OCI-LY1 (cell line): ENCODE results near the gene SLC25A29.

Experiments used
- H2AFZ ChIP-seq: fragments of 200-600 bp; sonication (generic), shearing (Covaris generic); 2 replicates; pipeline ENCODE4 v1.6.0; 2014; ENCODE audit warnings: antibody characterized with exemption, mild to moderate bottlenecking, low read length
- H3F3A ChIP-seq: fragments of 200-600 bp; sonication (generic), shearing (Covaris generic); 2 replicates; pipeline ENCODE4 v1.6.0; 2014; ENCODE audit warnings: mild to moderate bottlenecking, antibody characterized with exemption, low read length, moderate library complexity; ENCODE audit not compliant: insufficient read depth
- H3K27ac ChIP-seq: fragments of 200-600 bp; sonication (generic); 2 replicates; pipeline ENCODE4 v1.5.1; 2014; ENCODE audit warnings: low read length, mixed run types, mild to moderate bottlenecking, low read depth; ENCODE audit not compliant: poor library complexity, severe bottlenecking
- H3K27me3 ChIP-seq: fragments of 200-600 bp; sonication (generic); 2 replicates; pipeline ENCODE4 v1.6.0; 2014; ENCODE audit warnings: antibody characterized with exemption, mild to moderate bottlenecking, low read length, moderate library complexity; ENCODE audit not compliant: insufficient read depth
- H3K36me3 ChIP-seq: fragments of 200-600 bp; sonication (generic); 2 replicates; pipeline ENCODE4 v1.6.1; 2014; ENCODE audit warnings: mild to moderate bottlenecking, antibody characterized with exemption, low read length, moderate library complexity, mixed read lengths; ENCODE audit not compliant: insufficient read depth
- H3K4me1 ChIP-seq: fragments of 200-600 bp; sonication (generic); 2 replicates; pipeline ENCODE4 v1.5.1; 2014; ENCODE audit warnings: mild to moderate bottlenecking, low read length, moderate library complexity; ENCODE audit not compliant: insufficient read depth, severe bottlenecking
- H3K4me2 ChIP-seq: fragments of 200-600 bp; sonication (generic), shearing (Covaris generic); 2 replicates; pipeline ENCODE4 v1.6.1; 2014; ENCODE audit warnings: low read length
- H3K4me3 ChIP-seq: fragments of 200-600 bp; sonication (generic); 2 replicates; pipeline ENCODE4 v1.5.1; 2014; ENCODE audit warnings: low read length, low read depth, mild to moderate bottlenecking, mixed read lengths; ENCODE audit not compliant: poor library complexity, severe bottlenecking
- H3K79me2 ChIP-seq: fragments of 200-600 bp; shearing (Covaris generic); 2 replicates; pipeline ENCODE4 v1.6.1; 2016; ENCODE audit warnings: mixed run types, low read length, mixed read lengths; ENCODE audit not compliant: insufficient read depth
- H3K9ac ChIP-seq: fragments of 200-600 bp; sonication (generic), shearing (Covaris generic); 2 replicates; pipeline ENCODE4 v1.6.1; 2014; ENCODE audit warnings: mild to moderate bottlenecking, low read length, mixed read lengths
- H3K9me2 ChIP-seq: fragments of 200-600 bp; sonication (generic), shearing (Covaris generic); 2 replicates; pipeline ENCODE4 v1.6.1; 2014; ENCODE audit warnings: low read depth, mild to moderate bottlenecking, low read length, mixed read lengths
- H3K9me3 ChIP-seq: fragments of 200-600 bp; shearing (Covaris generic); 2 replicates; pipeline ENCODE4 v1.6.1; 2014; ENCODE audit warnings: low read length, mixed read lengths
- H4K20me1 ChIP-seq: fragments of 200-600 bp; sonication (generic), shearing (Covaris generic); 2 replicates; pipeline ENCODE4 v1.6.0; 2016; ENCODE audit warnings: mild to moderate bottlenecking, low read length; ENCODE audit not compliant: insufficient read depth
- CTCF ChIP-seq: fragments of 200-600 bp; sonication (generic), shearing (Covaris generic); IDR thresholded peaks from 2 replicates; pipeline ENCODE4 v1.5.1; 2017; ENCODE audit warnings: mild to moderate bottlenecking, antibody characterized with exemption, low read length, moderate library complexity, mixed read lengths
- EZH2 ChIP-seq: fragments of 200-600 bp; sonication (generic), shearing (Covaris generic); IDR thresholded peaks from 2 replicates; pipeline ENCODE4 v1.8.0; 2017; ENCODE audit warnings: borderline replicate concordance, mixed run types, mild to moderate bottlenecking, antibody characterized with exemption, low read length, moderate library complexity, mixed read lengths

The SLC25A29 gene

GRCh38 chr14:100294213-100294962 lies 11.9 kb downstream of the SLC25A29 start:
- Histone ChIP-seq H3F3A (no peaks in the 10 kb centered on the region), H3K27ac (no peak overlapping the region), H3K79me2 (no peaks in the 10 kb centered on the region), H3K4me3 (no peak overlapping the region), H3K9me3 (no peaks in the 10 kb centered on the region), H3K9me2 (no peaks in the 10 kb centered on the region), H3K9ac (no peak overlapping the region), H2AFZ (no peak overlapping the region), H3K4me1 (peaks cover 14% of the 10 kb centered on the region), H3K36me3 (no peaks in the 10 kb centered on the region), H4K20me1 (no peaks in the 10 kb centered on the region), H3K4me2 (no peak overlapping the region), H3K27me3 (peaks cover 3% of the 10 kb centered on the region; the same call in 1 of the 2 replicates)
- TF ChIP-seq EZH2 (no peak), CTCF (no peak)

GRCh38 chr14:100293497-100294212 lies 12.6 kb downstream of the SLC25A29 start:
- Histone ChIP-seq H3K9me2 (no peaks in the 10 kb centered on the region), H3K27me3 (no peaks in the 10 kb centered on the region), H3K79me2 (no peaks in the 10 kb centered on the region), H3K9ac (no peak overlapping the region), H3K4me2 (no peak overlapping the region), H4K20me1 (no peaks in the 10 kb centered on the region), H3K9me3 (no peaks in the 10 kb centered on the region), H3K36me3 (no peaks in the 10 kb centered on the region), H3K27ac (no peak overlapping the region), H3K4me1 (peaks cover 14% of the 10 kb centered on the region), H3F3A (no peaks in the 10 kb centered on the region), H2AFZ (no peak overlapping the region), H3K4me3 (no peak overlapping the region)
- TF ChIP-seq CTCF (no peak), EZH2 (no peak)

- H3K9me3 ChIP-seq = no peaks in the 10 kb centered on the region
- TF ChIP-seq CTCF = no peak
- TF ChIP-seq EZH2 = no peak
- H2AFZ ChIP-seq = no peak overlapping the region
- H3K4me3 ChIP-seq = no peak overlapping the region
- no peak overlapping the region for H3K9ac ChIP-seq
- peaks cover 12% of the 10 kb centered on the region for H3K4me1 ChIP-seq
- H3K27ac ChIP-seq = no peak overlapping the region
- no peaks in the 10 kb centered on the region for H3K9me2 ChIP-seq
- no peaks in the 10 kb centered on the region for H3K79me2 ChIP-seq
- no peaks in the 10 kb centered on the region for H4K20me1 ChIP-seq
- no peak overlapping the region for H3K4me2 ChIP-seq
- no peaks in the 10 kb centered on the region for H3K27me3 ChIP-seq
- no peaks in the 10 kb centered on the region for H3K36me3 ChIP-seq
- H3F3A ChIP-seq = no peaks in the 10 kb centered on the region
Measured at GRCh38 chr14:100292776-100293461, 13.3 kb downstream of the SLC25A29 start.
